ENCODE data around the gene ADCY5. TPM values are rescaled to one million over a fixed set of nuclear protein-coding genes. Genes with fewer than 3 reads are reported as not detected.

ADCY5 gene
- total and polyA plus RNA-seq, 8 donors, result 3.4 to 17.6 (median 14.2) TPM

- H3K9me3 ChIP-seq, result no peaks in the 10 kb centered on the region
- no peaks in the 10 kb centered on the region for H3K36me3 ChIP-seq
- ATAC-seq (no peak), DNase-seq (no peak)
- peaks cover 29 to 94% of the 10 kb centered on the region in 2 donors for H3K27me3 ChIP-seq
- no peak for TF ChIP-seq CTCF (IDR thresholded peaks at IDR 0.05)
- H3K4me3 ChIP-seq, result no peak overlapping the region
- no peak overlapping the region for H3K27ac ChIP-seq
- H3K4me1 ChIP-seq, result peaks cover 0 to 23% of the 10 kb centered on the region in 2 donors
- intact Hi-C loops (cut with DNase I), result no loop called here
Measured at GRCh38 chr3:123451186-123451585, 2.3 kb upstream of the ADCY5 start.

GRCh38 chr3:123449997-123450604 lies 1.2 kb upstream of the ADCY5 start:
- no peak for TF ChIP-seq CTCF (IDR thresholded peaks at IDR 0.05)
- peaks cover 0 to 23% of the 10 kb centered on the region in 2 donors for H3K4me1 ChIP-seq
- peak overlapping the region; percentile 37 to 51 for H3K4me3 ChIP-seq
- no peaks in the 10 kb centered on the region for H3K36me3 ChIP-seq
- intact Hi-C loops (cut with DNase I), result no loop called here
- DNase-seq, result peak in 2 of 4 donors; percentile 48 to 62
- peaks cover 29 to 96% of the 10 kb centered on the region in 2 donors for H3K27me3 ChIP-seq
- no peaks in the 10 kb centered on the region for H3K9me3 ChIP-seq
- ATAC-seq, result no peak
- no peak overlapping the region for H3K27ac ChIP-seq

DNA sequence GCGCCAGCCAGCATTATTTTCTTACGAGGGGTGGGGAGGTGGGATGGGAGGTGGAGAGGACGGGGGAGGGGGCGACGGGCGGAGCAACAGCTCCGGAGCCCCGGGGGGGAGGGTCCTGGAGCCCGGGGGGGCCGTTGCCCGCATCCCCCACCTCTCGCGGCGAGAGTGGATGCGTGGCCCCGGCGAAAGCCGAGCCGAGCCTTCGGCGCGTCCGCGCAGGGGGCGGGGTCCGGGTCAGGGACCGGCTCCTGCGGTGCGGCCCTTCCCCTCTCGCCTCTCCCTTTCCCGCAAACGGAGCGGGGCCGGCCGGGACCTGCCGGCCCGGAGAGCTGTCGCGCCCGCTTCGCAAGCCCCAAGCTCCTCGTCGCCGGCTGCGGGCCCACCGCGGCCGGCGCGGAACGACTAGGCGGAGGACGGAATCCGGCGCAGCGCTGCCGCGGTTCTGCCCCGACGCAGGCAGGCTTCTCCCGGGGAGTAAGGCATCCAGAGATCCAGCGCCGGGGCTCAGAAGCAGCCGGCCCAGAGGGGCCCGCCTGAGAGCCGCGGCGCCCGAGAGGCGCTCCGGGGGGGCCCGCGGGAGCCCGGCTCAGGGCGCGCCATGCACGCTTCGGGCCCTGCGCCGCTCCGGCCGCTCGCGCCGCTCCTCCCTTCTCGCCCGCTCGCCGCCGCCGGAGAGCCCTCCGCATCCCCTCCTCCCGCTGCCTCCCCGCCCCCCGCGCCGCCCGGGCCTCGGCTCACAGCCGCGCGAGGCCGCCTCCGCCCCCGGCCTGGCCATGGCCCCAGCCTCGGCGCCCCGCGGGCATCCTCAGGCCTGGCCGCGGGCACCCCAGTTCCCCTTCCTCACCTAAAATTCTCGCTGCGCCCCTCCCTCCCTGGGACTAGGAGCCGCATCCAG lies 459 bp upstream of the ADCY5 start:
- Histone ChIP-seq H3K27ac (no peak overlapping the region), H3K4me1 (peaks cover 0 to 23% of the 10 kb centered on the region in 2 donors), H3K4me3 (peak overlapping the region; percentile 51 to 52), H3K9me3 (no peaks in the 10 kb centered on the region), H3K27me3 (peaks cover 29 to 98% of the 10 kb centered on the region in 2 donors), H3K36me3 (no peaks in the 10 kb centered on the region)
- peak in 2 of 4 donors; percentile 49 to 81 for DNase-seq
- ATAC-seq, result peak; percentile 60
- intact Hi-C loops (cut with DNase I), result no loop called here
- no peak for TF ChIP-seq CTCF (IDR thresholded peaks at IDR 0.05)

- Histone ChIP-seq H3K4me1 (peaks cover 0 to 23% of the 10 kb centered on the region in 2 donors), H3K9me3 (no peaks in the 10 kb centered on the region), H3K36me3 (no peaks in the 10 kb centered on the region), H3K4me3 (peak overlapping the region; percentile 51 to 52), H3K27ac (no peak overlapping the region), H3K27me3 (peaks cover 29 to 97% of the 10 kb centered on the region in 2 donors)
- no peak for TF ChIP-seq CTCF (IDR thresholded peaks at IDR 0.05)
- DNase-seq (peak in 1 of 4 donors; percentile 83), ATAC-seq (peak; percentile 50)
- intact Hi-C loops (cut with DNase I), result no loop called here
Measured at GRCh38 chr3:123447749-123448517, 957 bp downstream of the ADCY5 start.
